ENCODE results near the gene TRMT44.

Gene TRMT44

DNA sequence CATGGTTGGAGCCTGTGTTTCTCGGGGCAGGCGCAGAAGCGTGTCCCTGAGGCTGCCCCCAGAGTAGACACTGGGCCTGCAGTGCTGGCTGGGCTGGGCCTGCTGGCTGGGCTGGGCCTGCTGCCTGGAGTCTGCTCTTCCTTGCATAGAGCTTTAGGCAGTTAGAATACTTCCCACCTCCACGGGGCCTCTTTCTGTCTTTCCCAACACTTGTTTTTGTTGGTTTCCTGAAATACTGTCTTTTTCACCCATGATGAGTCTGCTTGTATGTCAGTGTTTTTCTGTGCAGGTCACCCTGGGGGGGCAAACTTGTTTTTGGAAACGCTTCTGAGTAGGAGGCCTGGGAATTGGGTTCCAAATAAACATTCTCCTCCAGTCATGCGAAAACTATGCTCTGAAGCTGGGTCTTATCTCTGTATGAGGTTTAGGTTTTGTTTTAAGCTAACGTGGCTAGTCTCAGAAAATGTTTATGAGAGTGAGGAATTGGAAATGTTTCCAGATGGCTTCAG, 32.2 kb downstream of the TRMT44 start:
- TF ChIP-seq EZH2 (IDR thresholded peaks at IDR 0.05) (no peak), FOXP2 (optimal IDR thresholded peaks at IDR 0.05; ENCODE audit: control extremely low read depth, extremely low read length, insufficient read depth) (no peak), POLR2AphosphoS5 (IDR thresholded peaks at IDR 0.05; ENCODE audit: borderline replicate concordance, low read depth, low read length) (no peak)
- no peak for DNase-seq (ENCODE audit: low read depth, low spot score)
- Histone ChIP-seq H3K9ac (ENCODE audit: insufficient read length) (no peak overlapping the region), H3K4me3 (no peak overlapping the region), H3K27ac (no peak overlapping the region), H3K36me3 (ENCODE audit: insufficient read depth, low read length) (no peaks in the 10 kb centered on the region), H3K9me3 (ENCODE audit: low read depth, low read length) (no peaks in the 10 kb centered on the region)

DNA sequence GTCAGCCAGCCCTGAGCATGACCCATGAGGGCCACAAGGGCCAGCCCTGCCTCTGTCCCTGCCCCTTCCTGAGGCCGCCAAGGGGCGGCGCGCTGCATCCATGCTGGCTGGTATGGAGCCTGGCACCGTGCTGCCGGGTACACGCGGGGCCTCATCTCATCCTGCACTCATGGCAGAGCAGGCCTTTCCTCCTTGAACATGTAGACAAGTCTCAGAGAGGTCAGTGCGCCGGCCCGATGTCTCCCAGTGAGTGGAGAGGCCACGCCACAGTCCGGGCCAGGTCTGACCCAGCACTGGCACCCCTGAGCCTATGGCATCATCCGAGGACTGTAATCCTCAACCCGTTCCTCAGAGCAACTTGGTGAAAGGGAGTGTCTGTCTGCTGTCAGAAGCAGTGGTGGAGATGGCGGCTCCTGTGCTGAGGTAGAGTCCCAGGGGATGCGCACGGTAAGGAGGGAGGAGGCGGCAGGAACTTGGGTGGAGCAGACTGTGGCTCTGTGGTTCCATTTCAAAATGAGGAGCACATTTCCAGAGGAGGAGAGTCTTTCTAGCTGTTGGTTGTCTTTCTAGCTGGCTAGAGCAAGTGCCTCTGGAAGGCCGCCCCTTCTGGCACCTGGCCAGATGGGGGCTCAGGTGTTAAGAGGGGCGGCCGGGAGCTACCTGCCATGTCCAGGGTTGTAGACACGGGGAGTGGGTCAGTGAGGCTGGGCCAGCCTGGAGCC, 32.8 kb downstream of the TRMT44 start:
- H3K4me3 ChIP-seq: no peak overlapping the region
- no peaks in the 10 kb centered on the region for H3K36me3 ChIP-seq (ENCODE audit: insufficient read depth, low read length)
- H3K27ac ChIP-seq: no peak overlapping the region
- no peak overlapping the region for H3K9ac ChIP-seq (ENCODE audit: insufficient read length)
- no peak for DNase-seq (ENCODE audit: low read depth, low spot score)
- no peak for TF ChIP-seq FOXP2 (optimal IDR thresholded peaks at IDR 0.05; ENCODE audit: control extremely low read depth, extremely low read length, insufficient read depth)
- no peak for TF ChIP-seq EZH2 (IDR thresholded peaks at IDR 0.05)
- no peak for TF ChIP-seq POLR2AphosphoS5 (IDR thresholded peaks at IDR 0.05; ENCODE audit: borderline replicate concordance, low read depth, low read length)
- H3K9me3 ChIP-seq (ENCODE audit: low read depth, low read length): no peaks in the 10 kb centered on the region

DNA sequence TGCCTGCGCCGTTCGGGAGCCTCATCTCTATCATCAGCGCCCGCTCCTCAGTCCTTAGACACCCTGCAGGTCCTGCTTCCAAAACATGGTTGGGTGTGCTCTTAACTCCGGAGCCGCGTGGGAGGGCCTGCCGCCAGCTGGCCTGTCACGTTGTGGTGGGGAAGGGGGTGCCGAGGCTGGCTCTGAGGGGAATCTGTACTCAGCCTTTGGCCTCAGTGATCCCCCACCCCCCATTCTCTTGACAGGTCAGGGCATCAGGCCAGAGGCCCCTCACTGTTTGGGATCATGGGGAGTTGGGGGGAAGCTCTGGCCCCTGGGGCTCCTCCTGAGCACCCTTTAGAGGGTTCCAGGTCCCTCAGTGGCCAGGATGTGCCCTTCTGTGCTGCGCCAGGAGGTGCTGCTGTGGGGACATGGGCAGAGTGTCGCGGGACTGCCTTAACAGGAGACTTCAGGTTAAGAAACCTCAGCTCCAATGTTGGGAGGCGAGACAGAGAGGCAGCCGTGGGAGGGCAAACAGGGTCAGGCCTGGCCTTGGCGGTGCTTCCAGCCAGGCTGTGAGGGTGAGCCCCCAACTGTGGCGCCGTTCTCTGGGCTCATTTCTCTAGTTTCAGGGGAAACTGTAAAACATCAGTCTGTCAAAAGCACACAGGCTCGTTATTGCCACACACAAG, 33.5 kb downstream of the TRMT44 start:
- no peak overlapping the region for H3K4me3 ChIP-seq
- H3K9me3 ChIP-seq (ENCODE audit: low read depth, low read length): no peaks in the 10 kb centered on the region
- H3K27ac ChIP-seq: no peak overlapping the region
- TF ChIP-seq POLR2AphosphoS5 (IDR thresholded peaks at IDR 0.05; ENCODE audit: borderline replicate concordance, low read depth, low read length): no peak
- TF ChIP-seq EZH2 (IDR thresholded peaks at IDR 0.05): no peak
- TF ChIP-seq FOXP2 (optimal IDR thresholded peaks at IDR 0.05; ENCODE audit: control extremely low read depth, extremely low read length, insufficient read depth): no peak
- DNase-seq (ENCODE audit: low read depth, low spot score): no peak
- no peak overlapping the region for H3K9ac ChIP-seq (ENCODE audit: insufficient read length)
- H3K36me3 ChIP-seq (ENCODE audit: insufficient read depth, low read length): no peaks in the 10 kb centered on the region

DNA sequence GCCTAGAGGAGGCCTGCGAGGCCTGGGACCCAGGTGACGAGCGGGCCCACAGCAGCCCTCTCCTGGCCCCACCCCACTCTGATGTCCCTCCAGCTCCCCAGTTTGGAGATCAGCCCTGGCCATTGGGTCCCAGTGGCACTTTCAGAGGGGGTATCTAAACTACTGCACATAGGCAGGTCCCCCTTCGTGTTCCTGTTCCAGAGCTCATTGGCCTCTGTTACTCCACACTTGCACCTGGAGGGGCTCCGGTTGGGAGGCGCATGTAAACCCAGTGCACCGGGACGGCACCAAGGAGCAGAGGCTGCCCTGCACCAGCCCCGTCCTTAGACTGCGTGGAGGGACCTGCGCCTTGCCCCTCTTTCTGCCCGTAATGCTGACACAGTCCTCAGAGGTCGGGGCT, 34.3 kb downstream of the TRMT44 start:
- DNase-seq (ENCODE audit: low read depth, low spot score): no peak
- Histone ChIP-seq H3K36me3 (ENCODE audit: insufficient read depth, low read length) (no peaks in the 10 kb centered on the region), H3K4me3 (no peak overlapping the region), H3K27ac (no peak overlapping the region), H3K9ac (ENCODE audit: insufficient read length) (no peak overlapping the region), H3K9me3 (ENCODE audit: low read depth, low read length) (no peaks in the 10 kb centered on the region)
- no peak for TF ChIP-seq FOXP2 (optimal IDR thresholded peaks at IDR 0.05; ENCODE audit: control extremely low read depth, extremely low read length, insufficient read depth)
- no peak for TF ChIP-seq POLR2AphosphoS5 (IDR thresholded peaks at IDR 0.05; ENCODE audit: borderline replicate concordance, low read depth, low read length)
- no peak for TF ChIP-seq EZH2 (IDR thresholded peaks at IDR 0.05)

DNA sequence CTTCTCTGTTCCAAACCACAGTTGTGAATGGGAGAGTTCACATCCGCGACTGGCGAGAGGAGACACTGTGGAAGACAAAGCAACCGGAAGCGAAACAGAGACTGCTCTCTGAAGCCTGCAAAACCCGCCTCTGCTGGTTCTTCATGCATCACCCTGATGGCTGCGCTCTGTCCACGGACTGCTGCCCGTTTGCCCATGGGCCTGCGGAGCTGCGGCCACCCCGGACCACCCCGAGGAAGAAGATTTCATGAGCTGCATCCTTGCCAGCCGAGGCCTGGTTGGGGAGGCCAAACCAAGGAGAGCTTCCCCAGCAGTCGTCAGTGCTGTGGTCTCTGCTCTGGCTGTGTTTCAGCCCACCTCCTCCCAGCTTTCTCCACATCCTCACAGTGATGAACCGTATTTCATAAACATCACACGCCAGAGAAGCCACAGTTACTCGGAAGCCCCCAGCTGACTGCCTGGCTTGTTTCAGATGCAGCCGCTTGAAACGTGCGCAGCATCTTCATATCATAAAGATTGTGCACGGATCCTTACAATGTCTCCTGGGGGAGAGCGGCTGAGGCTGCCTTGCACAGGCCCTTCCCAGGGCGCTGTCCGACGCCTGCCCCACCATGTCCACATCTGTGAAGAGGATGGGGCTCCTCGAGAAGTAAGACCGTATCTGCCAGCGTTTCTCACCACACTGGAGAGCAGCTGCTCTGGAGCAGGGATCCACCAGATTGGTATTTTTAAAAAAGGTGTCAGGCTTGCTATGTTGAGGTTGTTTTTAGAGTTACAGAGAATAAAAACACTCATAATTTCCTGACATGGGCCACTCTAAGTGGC, 35.4 kb downstream of the TRMT44 start:
- TF ChIP-seq POLR2AphosphoS5 (IDR thresholded peaks at IDR 0.05; ENCODE audit: borderline replicate concordance, low read depth, low read length): no peak
- H3K4me3 ChIP-seq: no peak overlapping the region
- H3K36me3 ChIP-seq (ENCODE audit: insufficient read depth, low read length): no peaks in the 10 kb centered on the region
- DNase-seq (ENCODE audit: low read depth, low spot score): no peak
- no peak overlapping the region for H3K9ac ChIP-seq (ENCODE audit: insufficient read length)
- no peaks in the 10 kb centered on the region for H3K9me3 ChIP-seq (ENCODE audit: low read depth, low read length)
- H3K27ac ChIP-seq: no peak overlapping the region

DNA sequence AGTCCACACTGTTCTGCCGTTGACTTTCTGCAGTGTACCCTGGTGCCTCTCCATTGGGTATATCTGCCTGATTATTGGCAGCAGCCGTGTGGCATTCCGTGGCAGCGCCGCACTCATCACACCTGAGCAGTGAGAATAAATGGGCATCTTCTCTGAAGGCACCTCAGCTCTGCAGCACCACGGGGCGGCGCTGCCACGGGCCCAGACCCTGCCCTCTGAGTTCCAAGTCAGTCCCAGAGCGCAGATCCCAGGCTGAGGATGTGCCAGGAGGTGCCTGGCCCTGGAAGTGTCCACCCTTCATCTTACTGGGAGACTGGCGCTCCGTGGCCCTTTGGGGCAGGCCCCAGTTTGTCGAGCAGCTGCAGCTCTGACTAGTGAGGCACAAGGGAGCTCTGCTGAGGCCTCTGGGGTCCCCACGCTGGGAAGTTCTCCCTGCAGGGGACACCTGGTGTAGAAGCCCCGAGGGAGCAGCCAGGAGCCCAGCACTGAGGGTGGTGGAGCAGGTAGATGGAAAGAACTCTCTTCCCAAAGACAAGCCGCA, 36.6 kb downstream of the TRMT44 start:
- Histone ChIP-seq H3K36me3 (ENCODE audit: insufficient read depth, low read length) (no peaks in the 10 kb centered on the region), H3K4me3 (no peak overlapping the region), H3K27ac (no peak overlapping the region), H3K9ac (ENCODE audit: insufficient read length) (no peak overlapping the region), H3K9me3 (ENCODE audit: low read depth, low read length) (no peaks in the 10 kb centered on the region)
- no peak for TF ChIP-seq EZH2 (IDR thresholded peaks at IDR 0.05)
- no peak for TF ChIP-seq POLR2AphosphoS5 (IDR thresholded peaks at IDR 0.05; ENCODE audit: borderline replicate concordance, low read depth, low read length)
- no peak for TF ChIP-seq FOXP2 (optimal IDR thresholded peaks at IDR 0.05; ENCODE audit: control extremely low read depth, extremely low read length, insufficient read depth)
- no peak for DNase-seq (ENCODE audit: low read depth, low spot score)

DNA sequence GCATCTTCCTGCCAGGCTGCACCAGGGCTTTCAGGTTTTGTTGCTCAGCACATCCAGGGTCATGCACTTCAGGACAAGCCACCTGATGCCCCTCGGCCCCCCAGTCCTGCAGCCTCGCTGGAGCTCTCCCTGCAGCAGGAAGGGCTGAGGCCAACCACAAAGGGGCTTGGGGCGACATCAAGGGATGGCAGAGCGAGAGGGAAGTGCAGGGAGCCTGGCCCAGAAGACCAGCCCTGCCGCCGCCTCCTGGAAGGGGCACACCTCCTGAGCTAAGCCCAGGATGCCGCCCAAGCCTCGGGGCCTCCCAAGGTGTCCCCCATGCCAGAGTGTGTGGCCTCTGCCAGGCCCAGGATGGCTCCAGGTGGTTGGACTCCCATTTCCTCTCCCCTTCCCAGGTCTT, 37.1 kb downstream of the TRMT44 start:
- TF ChIP-seq FOXP2 (optimal IDR thresholded peaks at IDR 0.05; ENCODE audit: control extremely low read depth, extremely low read length, insufficient read depth) (no peak), EZH2 (IDR thresholded peaks at IDR 0.05) (no peak), POLR2AphosphoS5 (IDR thresholded peaks at IDR 0.05; ENCODE audit: borderline replicate concordance, low read depth, low read length) (no peak)
- Histone ChIP-seq H3K27ac (no peak overlapping the region), H3K4me3 (no peak overlapping the region), H3K9ac (ENCODE audit: insufficient read length) (no peak overlapping the region), H3K36me3 (ENCODE audit: insufficient read depth, low read length) (no peaks in the 10 kb centered on the region), H3K9me3 (ENCODE audit: low read depth, low read length) (no peaks in the 10 kb centered on the region)
- DNase-seq (ENCODE audit: low read depth, low spot score): no peak

DNA sequence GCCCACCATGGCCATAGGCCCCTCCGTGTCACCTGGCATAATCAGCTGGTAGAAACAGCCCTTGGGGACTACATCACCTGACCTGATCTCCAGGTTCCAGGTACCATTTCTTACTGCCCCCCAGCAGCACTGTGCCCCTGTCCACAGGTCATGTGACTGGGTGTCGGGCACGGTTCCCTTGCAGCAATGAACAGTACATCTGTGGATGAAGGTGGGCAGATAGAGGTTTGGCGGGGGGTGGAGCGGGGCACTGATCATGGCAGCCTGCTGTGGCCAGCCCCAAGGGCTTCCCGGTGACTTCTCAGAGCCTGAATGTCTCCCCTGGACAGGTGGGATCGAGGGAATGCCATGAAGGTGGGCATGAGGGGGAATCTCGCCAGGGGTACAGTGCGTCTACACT, 37.8 kb downstream of the TRMT44 start:
- no peak overlapping the region for H3K27ac ChIP-seq
- no peak for DNase-seq (ENCODE audit: low read depth, low spot score)
- no peak overlapping the region for H3K4me3 ChIP-seq
- no peak for TF ChIP-seq EZH2 (IDR thresholded peaks at IDR 0.05)
- TF ChIP-seq FOXP2 (optimal IDR thresholded peaks at IDR 0.05; ENCODE audit: control extremely low read depth, extremely low read length, insufficient read depth): no peak
- no peak for TF ChIP-seq POLR2AphosphoS5 (IDR thresholded peaks at IDR 0.05; ENCODE audit: borderline replicate concordance, low read depth, low read length)
- no peaks in the 10 kb centered on the region for H3K36me3 ChIP-seq (ENCODE audit: insufficient read depth, low read length)
- H3K9me3 ChIP-seq (ENCODE audit: low read depth, low read length): no peaks in the 10 kb centered on the region
- H3K9ac ChIP-seq (ENCODE audit: insufficient read length): no peak overlapping the region
